CD4-positive, alpha-beta T cell (primary cell): ENCODE data around the gene TSPAN2. TPM values are rescaled to one million over a fixed set of nuclear protein-coding genes. Genes with fewer than 3 reads are reported as not detected.
"Not testable (repeated sequence)": the region's sequence is repeated elsewhere in the genome, so short reads cannot be mapped to it uniquely, and the experiment has no call there.

Source experiments
- ATAC-seq: fragments of 200-7000 bp; cut with Tn5 transposase; one replicate; pipeline ENCODE4 v1.10.0; 2022; ENCODE audit warnings: mild to moderate bottlenecking; ENCODE audit not compliant: poor library complexity
- CTCF ChIA-PET: fragments of 350-600 bp; sonication (Branson Sonifier 250); formaldehyde crosslinking; loops from one replicate; lab custom pipeline; 2021; ENCODE audit warnings: antibody characterized with exemption, inconsistent platforms; lab: Charles Lee
- POLR2A ChIA-PET: fragments of 350-600 bp; sonication (Branson Sonifier 250); formaldehyde crosslinking; loops from one replicate; lab custom pipeline; 2021; ENCODE audit warnings: antibody characterized with exemption, inconsistent platforms; lab: Charles Lee
- DNase-seq, 14 experiments: peaks; one replicate each; pipeline ENCODE4 v3.0.0-alpha.2; 2013 to 2020; ENCODE audit warnings: mixed read lengths in 2 of 14
- H3K27ac ChIP-seq, 2 donors: one replicate each; pipeline versions ENCODE4 v1.5.1 to v1.7.0; 2013; ENCODE audit warnings: low read length in 2 of 2, low read depth in 1 of 2, mild to moderate bottlenecking in 1 of 2
- H3K27me3 ChIP-seq, 2 experiments: 1 replicate in 1 of 2; 2 replicates in 1 of 2; pipeline versions ENCODE4 v1.6.1 to v1.7.0; 2013; ENCODE audit warnings: low read length in 2 of 2, control low read depth in 1 of 2, mild to moderate bottlenecking in 1 of 2, moderate library complexity in 1 of 2; ENCODE audit not compliant: insufficient read depth in 2 of 2, control insufficient read depth in 1 of 2
- H3K36me3 ChIP-seq: one replicate; pipeline ENCODE4 v1.6.1; 2013; ENCODE audit warnings: low read length, control low read depth; ENCODE audit not compliant: insufficient read depth
- H3K4me1 ChIP-seq: one replicate; pipeline ENCODE4 v1.6.1; 2013; ENCODE audit warnings: low read length, control low read depth; ENCODE audit not compliant: insufficient read depth
- H3K4me3 ChIP-seq: one replicate; pipeline ENCODE4 v1.5.1; 2013; ENCODE audit warnings: mild to moderate bottlenecking, low read length, moderate library complexity
- H3K9me3 ChIP-seq, 2 experiments: 1 replicate in 1 of 2; 2 replicates in 1 of 2; pipeline versions ENCODE4 v1.6.1 to v1.7.0; 2013; ENCODE audit warnings: low read length in 2 of 2, mild to moderate bottlenecking in 2 of 2, control low read depth in 1 of 2, moderate library complexity in 1 of 2; ENCODE audit not compliant: control insufficient read depth in 1 of 2, insufficient read depth in 1 of 2
- H3K27ac Mint-ChIP-seq: one replicate; pipeline ENCODE4 v1.8.0; 2020; ENCODE audit warnings: mixed read lengths
- H3K27me3 Mint-ChIP-seq: one replicate; pipeline ENCODE4 v1.8.0; 2021; ENCODE audit warnings: mixed read lengths
- H3K36me3 Mint-ChIP-seq: one replicate; pipeline ENCODE4 v1.8.0; 2021; ENCODE audit warnings: low read depth, mixed read lengths
- H3K4me1 Mint-ChIP-seq: one replicate; pipeline ENCODE4 v1.8.0; 2021; ENCODE audit warnings: low read depth, mixed read lengths
- H3K4me3 Mint-ChIP-seq: one replicate; pipeline ENCODE4 v1.8.0; 2020; ENCODE audit warnings: mild to moderate bottlenecking, mixed read lengths
- H3K9me3 Mint-ChIP-seq: one replicate; pipeline ENCODE4 v1.8.0; 2020; ENCODE audit warnings: mixed read lengths
- CTCF ChIP-seq: fragments of 200-600 bp; IDR thresholded peaks from one replicate; pipeline ENCODE4 v1.8.0; 2022; ENCODE audit warnings: antibody characterized with exemption, mild to moderate bottlenecking
- intact Hi-C, 2 experiments: fragments of 100-400 bp; cut with DNase I in 1 of 2; cut with micrococcal nuclease in 1 of 2; formaldehyde crosslinking; loops; one replicate each; pipeline versions ENCODE4 v1.15.1 to v1.9.0; 2023 to 2025; cut with DNase I, micrococcal nuclease
- total RNA-seq, 174 experiments: library from RNA in 2 of 174; stranded (reverse) in 2 of 174; gene quantifications; one replicate each; pipeline ENCODE4 v1.2.3 and lab custom pipeline; 2021 to 2026

TSPAN2 gene
- total RNA-seq, 2 experiments from 2014 or later = 0.95 to 1.6 TPM

DNA sequence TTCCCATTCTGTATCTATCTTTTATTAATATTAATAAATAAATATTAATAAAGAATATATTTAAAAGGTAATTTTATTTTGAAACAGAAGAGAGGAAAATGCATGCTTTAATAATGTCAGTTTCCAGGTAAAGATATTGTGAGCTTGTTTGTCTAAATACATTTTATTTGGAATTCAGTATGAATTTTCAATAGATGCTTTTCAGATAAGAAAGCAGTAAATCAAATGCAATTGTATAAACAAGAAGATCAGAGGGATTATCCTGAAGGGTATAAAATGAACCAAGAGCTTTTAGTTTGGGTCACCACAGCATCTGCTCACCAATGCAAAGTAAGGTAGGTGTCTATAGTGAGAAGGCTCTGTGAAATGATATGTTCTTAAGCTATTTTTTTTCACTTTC, 59.8 kb downstream of the TSPAN2 start, which contains the start of gene TSHB:
TSHB (plus strand) TSS at position 301 of the 400 bp plus-strand sequence. CDS start 3,537 bp downstream, outside the sequence.
- ATAC-seq = no peak
- H3K4me1 Mint-ChIP-seq = no peaks in the 10 kb centered on the region
- H3K4me3 Mint-ChIP-seq = no peak within 1 kb of the TSS
- H3K36me3 ChIP-seq = no peaks in the 10 kb centered on the region
- H3K4me3 ChIP-seq = no peak within 1 kb of the TSS
- no peak within 1 kb of the TSS for H3K27ac ChIP-seq
- no peak for TF ChIP-seq CTCF
- H3K27me3 Mint-ChIP-seq = peaks cover 17% of the 10 kb centered on the region
- ChIA-PET POLR2A (no interaction called here), CTCF (interaction anchor here (1.2 kb wide), 1 partner anchor 9 kb away, joined by 3 read pairs; no protein-coding TSS in a partner anchor)
- H3K27me3 ChIP-seq = no peaks in the 10 kb centered on the region
- no peak for DNase-seq
- no peaks in the 10 kb centered on the region for H3K9me3 Mint-ChIP-seq
- H3K36me3 Mint-ChIP-seq = no peaks in the 10 kb centered on the region
- intact Hi-C loops = no loop called here
- no peak within 1 kb of the TSS for H3K27ac Mint-ChIP-seq
- H3K4me1 ChIP-seq = no peaks in the 10 kb centered on the region
- no peaks in the 10 kb centered on the region for H3K9me3 ChIP-seq

DNA sequence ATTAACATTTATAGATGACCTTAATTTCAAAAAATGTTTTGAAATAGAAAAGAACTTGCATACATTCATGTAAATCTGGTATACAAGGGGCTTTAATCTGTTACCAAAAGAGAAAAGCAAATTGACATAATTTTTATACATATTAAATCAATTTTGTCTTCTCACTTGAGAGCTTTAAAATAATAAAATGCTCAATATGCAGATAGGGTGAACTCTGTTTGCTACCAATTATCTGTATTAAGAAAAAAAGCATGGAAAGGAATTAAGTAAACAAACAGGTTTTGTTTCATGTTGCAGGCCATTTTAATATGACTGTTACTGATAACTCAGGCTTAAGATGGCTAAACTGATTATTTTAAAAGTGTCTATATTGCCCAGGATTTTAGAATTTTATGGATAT, 65.7 kb downstream of the TSPAN2 start:
- ATAC-seq (no peak), DNase-seq (no peak)
- TF ChIP-seq CTCF = no peak
- Histone ChIP-seq H3K4me1 (no peaks in the 10 kb centered on the region), H3K4me3 (no peak overlapping the region), H3K9me3 (no peaks in the 10 kb centered on the region), H3K27ac (no peak overlapping the region), H3K27me3 (peaks cover 0 to 6% of the 10 kb centered on the region in 2 experiments), H3K36me3 (no peaks in the 10 kb centered on the region)
- ChIA-PET CTCF (interaction anchor here (0.8 kb wide), 1 partner anchor 9 kb away, joined by 3 read pairs; no protein-coding TSS in a partner anchor), POLR2A (no interaction called here)
- peaks cover 3% of the 10 kb centered on the region for H3K9me3 Mint-ChIP-seq
- no peaks in the 10 kb centered on the region for H3K4me1 Mint-ChIP-seq
- no peak overlapping the region for H3K4me3 Mint-ChIP-seq
- no peak overlapping the region for H3K27ac Mint-ChIP-seq
- intact Hi-C loops = no loop called here
- peaks cover 42% of the 10 kb centered on the region for H3K27me3 Mint-ChIP-seq
- H3K36me3 Mint-ChIP-seq = no peaks in the 10 kb centered on the region

GRCh38 chr1:115021145-115021544, 68.2 kb downstream of the TSPAN2 start:
- intact Hi-C loops = no loop called here
- Mint-ChIP-seq H3K27ac (no peak overlapping the region), H3K27me3 (peaks cover 41% of the 10 kb centered on the region), H3K4me1 (no peaks in the 10 kb centered on the region), H3K36me3 (no peaks in the 10 kb centered on the region), H3K9me3 (peaks cover 3% of the 10 kb centered on the region), H3K4me3 (no peak overlapping the region)
- Histone ChIP-seq H3K4me3 (no peak overlapping the region), H3K9me3 (no peaks in the 10 kb centered on the region), H3K36me3 (no peaks in the 10 kb centered on the region), H3K27ac (no peak overlapping the region), H3K27me3 (peaks cover 0 to 6% of the 10 kb centered on the region in 2 experiments), H3K4me1 (no peaks in the 10 kb centered on the region)
- no peak for TF ChIP-seq CTCF
- CTCF ChIA-PET = no interaction called here
- POLR2A ChIA-PET = no interaction called here
- DNase-seq (no peak), ATAC-seq (no peak)

DNA sequence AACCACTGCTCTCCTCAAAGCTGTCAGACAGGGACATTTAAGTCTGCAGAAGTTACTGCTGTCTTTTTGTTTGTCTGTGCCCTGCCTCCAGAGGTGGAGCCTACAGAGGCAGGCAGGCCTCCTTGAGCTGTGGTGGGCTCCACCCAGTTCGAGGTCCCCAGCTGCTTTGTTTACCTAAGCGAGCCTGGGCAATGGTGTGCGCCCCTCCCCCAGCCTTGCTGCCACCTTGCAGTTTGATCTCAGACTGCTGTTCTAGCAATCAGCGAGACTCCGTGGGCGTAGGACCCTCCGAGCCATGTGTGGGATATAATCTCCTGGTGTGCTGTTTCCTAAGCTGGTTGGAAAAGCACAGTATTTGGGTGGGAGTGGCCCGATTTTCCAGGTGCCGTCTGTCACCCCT, 69.8 kb downstream of the TSPAN2 start:
- CTCF ChIA-PET, POLR2A ChIA-PET: not testable (repeated sequence)
- peaks cover 40% of the 10 kb centered on the region for H3K27me3 Mint-ChIP-seq

More for the DNA sequence above, 69.8 kb downstream of the TSPAN2 start:
- H3K9me3 ChIP-seq, H3K36me3 ChIP-seq, DNase-seq, ATAC-seq, H3K36me3 Mint-ChIP-seq, intact Hi-C loops, H3K4me1 ChIP-seq, H3K27ac ChIP-seq, H3K4me3 ChIP-seq, H3K9me3 Mint-ChIP-seq, H3K27ac Mint-ChIP-seq, H3K27me3 ChIP-seq, H3K4me3 Mint-ChIP-seq, H3K4me1 Mint-ChIP-seq: not testable (repeated sequence)
